ENCODE data around the gene ABCC8. TPM values are rescaled to one million over a fixed set of nuclear protein-coding genes. Genes with fewer than 3 reads are reported as not detected.

The ABCC8 gene
- total RNA-seq, 1 donor from 2014 or later: 7.8 TPM

- DNase-seq: no peak
These were observed 125.5 kb downstream of the ABCC8 start for GRCh38 chr11:17351172-17351509.

DNA sequence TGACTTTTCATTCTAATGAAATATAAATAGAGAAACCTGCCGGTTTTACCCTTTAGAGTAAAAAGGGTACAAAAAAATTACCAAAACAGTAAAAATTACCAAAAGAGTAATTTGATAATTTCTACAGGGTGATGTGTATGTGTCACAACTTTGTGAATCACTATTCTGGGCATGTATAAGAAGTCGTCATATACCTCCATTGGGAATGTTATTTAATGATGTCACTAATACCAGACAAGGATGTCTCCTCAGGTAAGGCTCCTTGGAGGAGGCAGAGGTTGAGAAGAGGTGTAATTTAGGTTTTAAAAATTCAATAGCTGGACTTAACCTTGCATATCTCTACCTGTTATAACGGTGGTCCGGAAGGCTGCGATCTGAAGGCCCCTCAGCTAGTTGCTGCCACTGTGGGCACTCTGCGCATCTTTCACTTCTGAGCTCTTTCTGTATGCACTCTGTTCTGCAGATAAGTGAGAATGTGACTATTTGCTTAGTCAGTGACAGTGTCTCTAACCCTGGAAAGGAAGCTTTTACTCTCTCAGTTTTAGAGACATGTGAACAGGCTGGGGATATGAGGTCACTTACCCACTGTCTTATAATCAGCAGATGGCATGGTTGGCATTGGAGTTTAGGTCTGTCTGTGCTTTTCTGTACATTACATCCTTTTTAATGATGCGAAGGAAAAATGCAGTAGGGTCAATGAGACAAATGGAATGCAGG lies 126.0 kb downstream of the ABCC8 start:
- DNase-seq: no peak

DNA sequence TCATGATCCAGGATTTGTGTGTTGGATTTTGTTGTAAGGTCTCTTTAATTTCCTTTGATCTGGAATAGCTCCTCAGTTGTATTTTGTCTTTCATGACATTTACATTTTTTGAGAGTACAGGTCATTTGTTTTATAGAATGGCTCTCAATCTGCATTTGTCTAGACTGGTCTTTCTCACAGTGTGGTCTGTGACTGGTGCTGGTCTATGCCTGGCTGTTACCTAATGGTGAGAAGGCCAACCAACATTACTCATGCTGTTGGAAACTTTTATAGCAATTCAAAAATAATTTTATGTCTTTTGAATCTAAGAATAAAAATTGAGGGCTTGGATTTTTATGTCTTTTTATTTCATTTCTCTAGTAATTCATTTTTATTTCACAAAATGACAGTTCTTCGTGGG lies 129.0 kb downstream of the ABCC8 start:
- DNase-seq: no peak

- no peak for DNase-seq
These were observed 132.7 kb downstream of the ABCC8 start for GRCh38 chr11:17343907-17344306.

GRCh38 chr11:17343257-17343656 lies 133.4 kb downstream of the ABCC8 start:
- DNase-seq: no peak

Other genes starting within 250 kb of the ABCC8 start
- 54.2 TPM for gene NUCB2, start 200.1 kb downstream of the ABCC8 start, total RNA-seq
- 1.0 TPM for gene NCR3LG1, start 125.0 kb downstream of the ABCC8 start, total RNA-seq
- 28.6 TPM for gene KCNJ11, start 88.2 kb downstream of the ABCC8 start, total RNA-seq
- gene USH1C, start 67.6 kb upstream of the ABCC8 start, total RNA-seq: 4.3 TPM
- under 0.01 TPM for gene OTOG, start 70.4 kb upstream of the ABCC8 start, total RNA-seq
- 31.8 TPM for gene MYOD1, start 242.7 kb upstream of the ABCC8 start, total RNA-seq

All from tongue (tissue), 2 donors.